HG02885 (cell line): ENCODE results near the gene TBC1D26.
"Not testable (repeated sequence)": the region's sequence is repeated elsewhere in the genome, so short reads cannot be mapped to it uniquely, and the experiment has no call there.

ENCODE experiments used
- ATAC-seq: cut with Tn5 transposase; IDR thresholded peaks from one replicate; pipeline ENCODE4 v1.9.1; 2021; ENCODE audit warnings: mild to moderate bottlenecking; ENCODE audit not compliant: unreplicated experiment, poor library complexity

TBC1D26 gene

GRCh38 chr17:15742051-15742795, 10.1 kb downstream of the TBC1D26 start:
- ATAC-seq = no peak

GRCh38 chr17:15742921-15743320, 10.8 kb downstream of the TBC1D26 start:
- ATAC-seq = no peak

GRCh38 chr17:15744074-15744676, 12.1 kb downstream of the TBC1D26 start:
- no peak for ATAC-seq

- no peak for ATAC-seq
These were observed 12.8 kb downstream of the TBC1D26 start for GRCh38 chr17:15744885-15745284.

GRCh38 chr17:15749403-15749802, 17.3 kb downstream of the TBC1D26 start:
- ATAC-seq = not testable (repeated sequence)

GRCh38 chr17:15768865-15769533, 36.9 kb downstream of the TBC1D26 start:
- not testable (repeated sequence) for ATAC-seq

GRCh38 chr17:15770679-15771078, 38.6 kb downstream of the TBC1D26 start:
- ATAC-seq = not testable (repeated sequence)

GRCh38 chr17:15776871-15777270, 44.8 kb downstream of the TBC1D26 start:
- ATAC-seq = no peak

- no peak for ATAC-seq
These were observed 45.2 kb downstream of the TBC1D26 start for GRCh38 chr17:15777297-15777696.

GRCh38 chr17:15777717-15778116, 45.6 kb downstream of the TBC1D26 start:
- no peak for ATAC-seq

GRCh38 chr17:15779119-15779518, 47.0 kb downstream of the TBC1D26 start:
- ATAC-seq = no peak

- no peak for ATAC-seq
These were observed 48.1 kb downstream of the TBC1D26 start for GRCh38 chr17:15780188-15780587.

- no peak for ATAC-seq
These were observed 50.8 kb downstream of the TBC1D26 start for GRCh38 chr17:15782866-15783265.

GRCh38 chr17:15783461-15783860, 51.4 kb downstream of the TBC1D26 start:
- no peak for ATAC-seq

- ATAC-seq = not testable (repeated sequence)
These were observed 52.3 kb downstream of the TBC1D26 start for GRCh38 chr17:15784351-15784750.

GRCh38 chr17:15787363-15788075, 55.4 kb downstream of the TBC1D26 start:
- not testable (repeated sequence) for ATAC-seq

- not testable (repeated sequence) for ATAC-seq
These were observed 56.3 kb downstream of the TBC1D26 start for GRCh38 chr17:15788365-15788764.
